Activated CD8-positive, alpha-beta memory T cell treated with anti-CD3 and anti-CD28 coated beads, Interleukin-2, amount 50 U/mL, for 1 hour (primary cell): ENCODE data around the gene POLR1D.

Experiments
- DNase-seq: peaks from one replicate; pipeline ENCODE4 v3.0.0-alpha.2; 2020; ENCODE audit errors: extremely low read depth

Gene POLR1D

DNA sequence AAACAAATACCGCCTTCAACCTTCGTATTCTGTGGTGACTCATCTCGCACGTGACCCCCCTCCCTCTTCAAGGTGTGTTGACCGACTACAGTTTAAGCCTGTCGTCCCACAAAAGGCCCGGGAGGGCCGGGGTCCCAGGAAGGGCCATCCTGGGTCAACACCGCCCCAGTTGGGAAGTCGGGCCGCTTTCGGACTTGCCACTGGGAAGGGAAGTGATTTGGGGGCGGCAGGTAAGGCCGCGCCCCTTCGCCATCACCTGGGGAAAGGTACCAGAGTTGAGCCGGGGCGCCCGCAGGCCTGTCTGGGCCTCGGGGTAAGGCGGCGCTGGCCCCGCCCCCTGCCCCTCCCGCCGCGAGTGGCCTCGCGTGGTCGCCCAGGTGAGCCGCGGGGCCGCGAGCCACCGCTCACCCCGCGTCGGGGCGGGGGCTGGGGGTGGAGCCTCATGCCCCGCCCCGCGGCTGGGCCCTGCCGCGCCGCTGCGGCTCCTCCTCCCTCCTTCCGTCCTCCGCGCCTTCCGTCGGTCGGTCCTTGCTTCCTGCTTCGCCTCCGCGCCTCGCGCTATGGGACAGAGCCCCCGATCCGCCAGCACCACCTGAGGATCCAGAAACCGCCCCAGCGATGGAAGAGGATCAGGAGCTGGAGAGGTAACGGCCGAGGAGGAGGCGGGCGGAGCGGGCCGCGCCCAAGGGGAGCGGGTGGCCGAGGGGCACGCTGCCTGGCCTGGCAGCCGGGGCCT lies at the start of gene POLR1D:
POLR1D (plus strand) TSS at position 527 of the 736 bp plus-strand sequence; CDS start at position 619, 92 bp downstream.
- peak; percentile 75 for DNase-seq

- no peak for DNase-seq
These were observed 49.3 kb upstream of the POLR1D start for GRCh38 chr13:27572234-27572901.

DNA sequence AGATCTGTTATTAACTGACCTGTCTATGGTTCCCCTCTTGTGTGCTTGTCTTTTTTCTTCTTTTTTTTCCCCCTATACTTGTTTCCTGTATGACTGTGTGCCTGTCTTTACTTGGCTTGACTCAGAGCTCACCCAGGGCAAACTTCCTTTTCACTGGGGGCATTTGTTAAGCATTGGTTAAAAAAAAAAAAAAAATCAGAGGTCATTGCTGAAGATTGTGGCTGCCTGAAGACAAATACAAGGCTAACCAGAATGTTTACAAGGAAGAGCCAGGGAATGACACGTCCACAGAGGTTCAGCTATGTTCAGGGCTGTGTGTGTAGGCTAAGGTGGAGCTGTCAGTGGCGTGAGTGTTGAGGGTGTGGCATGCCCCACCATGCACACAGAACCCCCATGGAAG lies 48.4 kb upstream of the POLR1D start:
- DNase-seq: no peak

- no peak for DNase-seq
These were observed 47.0 kb upstream of the POLR1D start for GRCh38 chr13:27574661-27575060.

DNA sequence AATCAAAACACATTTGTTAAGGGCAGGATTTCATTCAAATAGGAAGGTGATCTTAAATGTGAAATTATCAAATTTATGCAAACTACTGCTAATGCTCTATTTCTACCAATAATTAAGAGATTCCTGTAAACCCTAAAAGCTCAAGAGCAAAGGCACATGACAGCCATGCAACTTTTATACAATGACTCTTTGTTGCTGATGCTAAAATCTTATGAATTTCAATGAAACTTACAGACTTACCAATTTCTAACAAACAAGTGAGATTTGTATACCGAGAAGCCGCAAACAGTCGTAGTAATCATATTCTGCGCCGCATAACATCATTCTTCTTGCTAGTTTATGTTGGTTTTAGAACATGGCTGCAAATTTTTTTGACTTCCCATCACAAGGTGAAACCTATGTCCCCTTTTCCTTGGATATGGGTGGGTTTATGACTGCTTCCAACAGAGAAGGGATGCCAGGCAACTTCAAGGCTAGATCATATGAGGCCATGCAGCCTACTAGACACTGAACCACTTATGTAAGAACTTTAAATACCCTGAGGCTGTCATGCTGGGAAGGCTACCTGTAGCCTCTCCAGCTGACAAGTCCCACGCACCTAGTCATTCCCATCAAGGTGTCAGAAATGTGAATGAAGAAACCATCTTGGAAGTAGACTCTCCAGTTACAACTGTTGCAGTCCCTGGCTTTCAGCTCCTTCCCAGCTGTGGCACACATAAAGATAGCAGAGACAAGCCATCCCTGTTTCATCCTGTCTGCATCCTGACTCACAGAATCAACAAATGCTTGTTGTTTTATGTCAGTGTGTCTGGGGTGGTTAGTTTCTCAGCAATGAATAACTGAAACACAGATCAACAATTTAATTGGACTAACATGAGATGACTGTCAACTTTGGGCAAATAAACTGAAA lies 43.3 kb upstream of the POLR1D start:
- no peak for DNase-seq

GRCh38 chr13:27583645-27584044 lies 38.0 kb upstream of the POLR1D start:
- DNase-seq: no peak

- DNase-seq: no peak
These were observed 34.5 kb upstream of the POLR1D start for GRCh38 chr13:27587095-27587746.

GRCh38 chr13:27588405-27588804 lies 33.3 kb upstream of the POLR1D start:
- DNase-seq: no peak

DNA sequence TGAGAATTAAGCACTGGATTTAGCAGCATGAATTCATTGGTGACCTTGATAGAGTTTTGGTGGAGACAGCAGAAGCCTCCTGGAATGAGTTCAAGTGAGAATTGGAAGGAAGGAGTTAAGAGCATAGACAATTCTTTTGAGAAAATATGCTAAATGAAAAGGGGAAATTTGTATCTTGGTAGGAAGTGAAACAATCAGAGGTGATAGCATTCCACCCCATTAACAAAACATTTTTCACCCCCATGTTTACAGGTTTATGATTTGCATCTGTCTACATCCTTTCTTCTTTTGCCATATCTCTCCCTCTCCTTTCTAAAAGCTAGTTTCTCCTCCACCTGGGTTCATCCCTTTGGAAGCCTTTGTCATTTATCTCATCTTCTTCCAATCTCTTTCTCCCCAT lies 28.8 kb upstream of the POLR1D start:
- no peak for DNase-seq

GRCh38 chr13:27593267-27593666 lies 28.4 kb upstream of the POLR1D start:
- DNase-seq: no peak

DNA sequence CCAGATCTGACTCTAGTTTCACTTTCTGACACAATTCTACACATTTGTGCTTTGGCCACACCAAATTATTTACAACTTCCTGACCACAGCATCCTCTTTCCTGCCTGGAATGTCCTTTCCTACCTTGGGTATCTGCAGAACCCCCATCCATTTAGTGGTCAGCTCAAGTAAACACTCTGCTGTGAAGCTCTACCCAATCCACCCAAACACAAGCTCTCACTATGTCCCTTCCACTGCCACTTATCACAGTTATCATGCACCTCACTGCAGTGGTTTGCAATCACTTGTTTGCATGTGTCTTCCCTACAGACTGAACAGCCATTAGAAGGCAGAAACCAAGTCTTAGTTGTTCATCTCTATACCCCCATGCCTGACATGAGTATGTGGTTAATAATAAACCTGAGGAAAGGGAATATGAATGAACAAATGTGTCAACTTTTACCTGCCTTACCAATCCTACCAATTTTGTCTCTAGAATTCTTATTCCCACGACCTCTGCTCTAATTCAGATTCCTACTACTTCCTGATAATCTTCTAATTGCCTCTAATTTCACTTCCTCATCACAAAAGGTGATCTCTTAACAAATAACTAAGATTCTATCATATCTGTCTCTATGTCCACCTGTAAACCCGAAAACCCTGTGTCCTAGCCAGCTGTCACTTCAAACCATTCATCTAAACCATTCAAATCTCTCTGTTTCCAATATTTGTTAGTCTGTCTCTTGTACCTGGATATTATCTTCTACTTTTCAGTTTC lies 26.5 kb upstream of the POLR1D start:
- DNase-seq: no peak

DNA sequence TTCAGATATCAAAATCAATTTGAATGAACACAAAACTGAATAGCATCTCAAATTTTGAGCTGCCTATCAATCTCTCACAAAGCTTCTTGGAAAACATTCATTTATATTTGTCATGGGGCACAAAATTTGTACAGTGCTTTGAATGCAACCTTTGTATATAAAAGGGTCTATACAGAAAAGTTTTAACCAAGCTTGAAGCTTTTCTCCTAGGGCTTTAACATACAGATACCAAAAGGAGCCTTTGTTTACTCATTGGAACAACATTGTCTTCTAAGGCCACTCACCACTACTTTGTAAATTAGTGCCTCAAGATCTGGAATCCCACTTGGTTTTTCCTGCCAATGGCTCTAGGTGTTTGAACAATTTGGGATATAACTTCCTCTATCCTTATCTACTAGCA lies 22.6 kb upstream of the POLR1D start:
- no peak for DNase-seq

GRCh38 chr13:27599845-27600553 lies 21.7 kb upstream of the POLR1D start:
- DNase-seq: no peak

DNA sequence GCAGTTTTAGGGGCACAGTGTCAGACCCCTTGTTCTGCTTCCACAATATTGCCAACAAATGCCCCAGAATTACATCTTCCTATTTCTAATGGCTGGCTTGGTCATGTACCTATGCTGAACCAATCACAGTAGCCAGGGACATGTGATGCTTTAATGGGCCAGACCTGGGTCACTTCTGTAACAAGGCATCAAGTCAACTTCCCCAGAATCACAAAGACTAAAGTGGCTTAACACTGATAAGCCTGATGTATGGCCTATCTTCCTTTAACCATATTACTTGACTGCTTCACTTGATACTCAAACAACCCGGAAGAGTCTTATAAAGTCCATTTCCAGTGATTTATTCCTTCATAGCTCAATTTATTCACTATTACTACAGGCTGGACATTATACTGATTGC lies 21.0 kb upstream of the POLR1D start:
- DNase-seq: no peak

- no peak for DNase-seq
These were observed 20.5 kb upstream of the POLR1D start for GRCh38 chr13:27601208-27601607.

- DNase-seq: no peak
These were observed 19.9 kb upstream of the POLR1D start for GRCh38 chr13:27601803-27602202.

DNA sequence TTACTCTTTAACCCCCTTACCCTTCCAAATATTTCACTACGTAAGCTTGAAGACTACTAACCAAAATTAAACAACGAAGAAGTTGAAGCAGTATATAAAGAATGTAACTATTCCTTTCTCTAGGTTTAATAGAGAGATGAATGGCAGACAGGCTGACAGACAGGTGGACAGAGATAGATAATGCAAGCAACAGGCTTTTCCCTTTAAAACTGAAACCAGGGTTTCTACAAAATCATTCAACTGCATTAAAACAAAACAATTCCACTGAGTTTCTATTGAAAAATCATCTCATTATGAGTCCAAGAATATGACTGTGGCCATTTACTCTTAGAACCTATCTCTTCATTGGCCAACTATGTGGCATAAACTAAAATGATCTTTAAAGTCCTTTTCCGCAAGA lies 16.6 kb upstream of the POLR1D start:
- DNase-seq: no peak

- no peak for DNase-seq
These were observed 16.0 kb upstream of the POLR1D start for GRCh38 chr13:27605610-27606200.

DNA sequence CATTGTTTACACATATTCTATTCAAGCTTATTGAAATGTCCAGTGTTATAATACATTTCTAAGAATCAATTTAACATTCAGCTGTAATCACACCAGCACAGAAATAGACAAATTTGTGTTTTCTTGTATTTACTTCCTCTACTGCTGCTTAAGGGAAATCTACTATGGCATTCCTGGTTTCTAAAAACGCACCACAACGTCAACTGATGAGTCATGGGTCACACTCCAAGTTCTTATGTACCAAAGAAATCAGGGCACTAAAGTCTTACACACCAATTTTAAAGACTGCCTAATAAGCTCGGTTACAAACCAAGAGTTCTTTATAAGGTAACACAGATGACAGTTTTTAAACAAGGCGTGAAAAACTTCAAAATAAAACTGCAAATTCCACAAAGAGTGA lies 14.6 kb upstream of the POLR1D start:
- DNase-seq: no peak

GRCh38 chr13:27613628-27614027 lies 8.1 kb upstream of the POLR1D start:
- no peak for DNase-seq
